ENCODE data around the gene GEMIN2.
"Not testable (repeated sequence)": the region's sequence is repeated elsewhere in the genome, so short reads cannot be mapped to it uniquely, and the experiment has no call there.

Gene GEMIN2, protein sequence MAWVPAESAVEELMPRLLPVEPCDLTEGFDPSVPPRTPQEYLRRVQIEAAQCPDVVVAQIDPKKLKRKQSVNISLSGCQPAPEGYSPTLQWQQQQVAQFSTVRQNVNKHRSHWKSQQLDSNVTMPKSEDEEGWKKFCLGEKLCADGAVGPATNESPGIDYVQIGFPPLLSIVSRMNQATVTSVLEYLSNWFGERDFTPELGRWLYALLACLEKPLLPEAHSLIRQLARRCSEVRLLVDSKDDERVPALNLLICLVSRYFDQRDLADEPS

DNA sequence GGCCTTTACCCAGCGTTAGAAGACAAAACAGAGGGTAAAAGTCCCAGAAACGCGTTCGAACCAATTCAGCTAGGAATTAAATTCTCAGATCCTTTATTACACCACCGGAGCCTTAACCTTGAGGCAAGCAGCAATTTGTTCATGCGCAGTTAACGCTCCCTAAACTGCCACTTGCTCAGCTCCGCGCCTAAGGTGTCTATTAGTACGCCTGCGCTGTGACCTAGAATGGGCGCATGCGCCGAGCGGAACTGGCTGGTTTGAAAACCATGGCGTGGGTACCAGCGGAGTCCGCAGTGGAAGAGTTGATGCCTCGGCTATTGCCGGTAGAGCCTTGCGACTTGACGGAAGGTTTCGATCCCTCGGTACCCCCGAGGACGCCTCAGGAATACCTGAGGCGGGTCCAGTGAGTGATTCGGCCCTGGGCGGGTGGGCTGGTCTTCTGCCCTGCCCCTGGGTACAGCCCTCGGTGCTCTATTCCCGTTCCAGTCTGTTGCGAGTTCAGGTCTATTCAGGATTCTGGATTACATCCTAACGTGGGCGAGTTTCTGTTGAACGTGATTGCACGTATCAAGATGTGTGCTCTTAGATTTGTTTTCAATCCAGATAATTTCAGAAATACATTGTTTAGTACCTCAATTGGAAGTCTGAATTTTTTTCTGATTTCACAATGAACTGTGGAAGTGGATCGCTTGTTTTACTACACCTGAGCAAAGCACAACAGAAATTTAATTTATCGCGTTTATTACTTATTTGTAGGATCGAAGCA, at the start of gene GEMIN2:
GEMIN2 (plus strand) TSS at position 251 of the 766 bp plus-strand sequence; CDS start at position 267, 16 bp downstream.
- peak; percentile 94 for DNase-seq (ENCODE audit: low spot score)

DNA sequence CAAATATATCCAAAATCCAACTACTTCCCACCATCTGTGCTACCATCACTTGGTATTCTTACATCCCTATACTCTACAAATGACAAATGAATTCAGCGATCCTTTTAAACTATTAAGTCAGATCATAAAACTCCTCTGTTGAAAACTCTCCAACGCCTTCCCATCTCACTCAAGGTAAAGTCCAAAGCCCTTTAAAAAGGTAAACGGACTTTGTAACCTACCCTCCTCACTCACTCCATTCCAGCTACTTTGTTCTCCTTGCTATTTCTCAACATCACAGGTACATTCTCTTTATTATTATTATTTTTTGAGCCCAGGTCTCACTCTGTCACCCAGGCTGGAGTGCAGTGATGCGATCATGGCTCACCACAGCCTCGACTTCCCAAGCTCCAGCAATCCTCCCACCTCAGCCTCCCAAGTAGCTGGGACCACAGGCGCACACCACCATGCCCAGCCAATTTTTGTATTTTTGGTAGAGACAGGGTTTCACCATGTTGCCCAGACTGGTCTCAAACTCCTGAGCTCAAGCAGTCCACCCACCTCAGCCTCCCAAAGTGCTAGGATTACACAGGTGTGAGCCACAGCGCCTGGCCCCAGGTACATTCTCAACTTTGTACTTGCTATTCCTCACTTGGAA, 44.8 kb upstream of the GEMIN2 start:
- not testable (repeated sequence) for DNase-seq (ENCODE audit: low spot score)

DNA sequence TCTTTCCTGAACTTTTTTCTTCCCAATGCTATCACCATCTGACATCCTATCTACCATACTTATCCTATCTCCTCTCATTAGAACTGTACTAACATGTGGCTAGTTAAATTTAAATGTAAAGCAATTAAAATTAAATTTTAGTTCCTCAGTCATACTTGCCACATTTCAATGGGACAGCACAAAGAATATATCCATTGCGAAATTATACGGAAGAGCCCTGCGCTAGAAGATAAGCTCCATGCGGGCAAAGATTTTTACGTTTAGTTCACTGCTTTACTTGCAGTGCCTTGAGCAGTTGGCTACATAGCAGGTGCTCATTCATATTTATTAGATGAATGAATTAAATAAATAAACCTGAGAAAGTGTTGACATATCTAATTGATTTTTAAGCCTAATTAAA, 44.2 kb upstream of the GEMIN2 start:
- no peak for DNase-seq (ENCODE audit: low spot score)

DNA sequence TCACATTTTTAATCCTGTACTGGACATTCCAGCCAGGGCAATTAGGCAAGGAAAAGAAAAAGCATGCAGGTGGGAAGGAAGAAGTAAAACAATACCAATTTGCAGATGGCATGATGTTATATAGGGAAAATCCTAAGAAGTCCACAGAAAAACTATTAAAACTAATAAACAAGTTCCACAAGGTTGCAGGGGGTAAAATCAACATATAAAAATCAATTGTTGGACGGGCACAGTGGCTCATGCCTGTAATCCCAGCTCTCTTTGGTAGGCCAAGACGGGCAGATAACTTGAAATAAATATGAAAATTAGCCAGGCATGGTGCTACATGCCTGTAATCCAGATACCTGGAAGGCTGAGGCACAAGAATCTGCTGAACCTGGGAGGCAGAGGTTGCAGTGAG, 43.0 kb upstream of the GEMIN2 start:
- no peak for DNase-seq (ENCODE audit: low spot score)

DNA sequence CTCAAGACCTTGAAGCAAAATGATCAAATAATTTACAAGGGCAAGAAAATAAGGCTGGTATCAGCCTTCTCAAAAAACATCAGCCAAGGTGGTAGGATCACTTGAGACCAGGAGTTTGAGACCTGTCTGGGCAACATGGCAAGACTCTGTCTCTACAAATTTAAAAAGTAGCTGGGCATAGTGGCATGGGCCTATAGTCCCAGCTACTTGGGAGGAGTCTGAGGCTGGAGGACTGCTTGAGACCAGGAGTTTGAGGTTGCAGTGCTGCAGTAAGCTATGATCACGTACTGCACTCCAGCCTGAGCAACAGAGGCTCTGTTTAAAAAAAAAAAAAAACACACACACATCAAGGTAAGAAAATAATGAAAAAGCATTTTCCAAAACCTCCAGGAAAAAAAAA, 33.2 kb upstream of the GEMIN2 start:
- no peak for DNase-seq (ENCODE audit: low spot score)

DNA sequence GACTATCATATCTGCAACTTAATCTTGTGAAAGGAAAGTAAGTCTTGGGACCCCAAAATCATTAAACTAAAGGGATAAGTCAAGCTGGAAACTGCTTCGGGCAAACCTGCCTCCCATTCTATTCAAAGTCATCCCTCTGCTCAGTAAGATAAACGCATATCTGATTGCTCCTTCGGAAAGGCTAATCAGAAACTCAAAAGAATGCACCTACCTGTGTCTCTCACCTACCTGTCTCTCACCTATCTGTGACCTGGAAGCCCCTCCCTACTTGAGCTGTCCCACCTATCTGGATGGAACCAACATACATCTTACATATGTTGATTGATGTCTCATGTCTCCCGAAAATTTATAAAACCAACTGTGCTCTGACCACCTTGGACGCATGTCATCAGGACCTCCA, 31.0 kb upstream of the GEMIN2 start:
- no peak for DNase-seq (ENCODE audit: low spot score)

DNA sequence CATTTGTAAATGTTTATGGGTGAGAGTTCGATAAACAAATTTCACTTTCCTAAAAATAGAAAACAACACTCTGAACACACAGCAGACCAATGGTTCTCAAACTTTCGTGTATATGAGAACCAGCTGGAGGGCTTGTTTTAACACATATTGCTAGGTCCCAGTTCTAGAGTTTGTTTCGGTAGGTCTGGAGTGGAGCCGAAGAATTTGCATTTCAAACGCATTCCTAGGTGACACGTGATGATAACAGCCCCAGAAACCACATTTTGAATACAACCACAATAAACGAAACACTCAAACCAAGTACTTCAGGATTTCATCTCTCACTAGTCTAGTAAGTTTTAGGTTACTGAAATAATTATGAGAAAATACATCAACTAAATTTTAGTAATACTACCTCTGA, 28.2 kb upstream of the GEMIN2 start:
- DNase-seq (ENCODE audit: low spot score) = no peak

DNA sequence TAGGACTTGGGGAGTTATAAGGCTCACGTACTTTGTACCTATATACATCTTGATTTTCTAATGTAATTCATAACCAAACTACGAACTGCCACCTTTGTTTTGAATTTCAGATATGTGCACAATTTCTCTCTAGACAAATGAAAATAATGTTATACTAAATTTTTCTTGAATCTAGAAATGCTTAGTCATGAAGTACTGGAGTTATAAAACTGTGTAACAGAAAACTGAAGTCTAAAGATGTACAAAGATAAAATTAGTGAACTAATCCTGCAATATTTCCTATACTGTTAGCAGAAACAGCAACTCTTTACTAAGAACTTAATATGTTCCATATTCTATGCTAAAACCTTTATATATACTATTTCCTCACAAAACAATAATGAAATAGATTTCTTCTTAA, 26.6 kb upstream of the GEMIN2 start:
- no peak for DNase-seq (ENCODE audit: low spot score)

DNA sequence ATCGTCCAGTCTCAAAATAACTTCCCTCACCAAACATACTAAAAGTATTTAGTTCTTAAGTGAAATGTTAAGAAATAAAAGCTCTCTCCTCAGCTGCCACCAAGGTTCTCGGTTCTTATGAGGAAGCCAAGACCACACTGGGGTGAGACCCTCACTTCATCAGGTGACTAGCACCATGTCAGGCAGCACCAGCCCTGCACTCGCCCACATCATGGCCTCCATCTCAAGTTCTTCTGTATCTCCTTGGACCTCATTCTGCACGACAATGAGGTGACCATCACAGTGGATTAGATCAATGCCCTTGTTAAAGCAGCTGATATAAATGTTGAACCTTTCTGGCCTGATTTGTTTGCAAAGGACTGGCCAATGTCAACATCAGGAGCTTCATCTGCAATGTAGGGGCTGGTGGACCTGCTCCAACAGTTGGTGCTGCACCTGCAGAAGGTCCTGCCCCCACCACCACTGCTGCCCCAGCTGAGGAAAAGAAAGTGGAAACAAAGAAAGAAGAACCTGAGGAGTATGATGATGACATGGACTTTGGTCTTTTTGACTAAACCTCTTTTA, 23.5 kb upstream of the GEMIN2 start:
- DNase-seq (ENCODE audit: low spot score) = no peak

DNA sequence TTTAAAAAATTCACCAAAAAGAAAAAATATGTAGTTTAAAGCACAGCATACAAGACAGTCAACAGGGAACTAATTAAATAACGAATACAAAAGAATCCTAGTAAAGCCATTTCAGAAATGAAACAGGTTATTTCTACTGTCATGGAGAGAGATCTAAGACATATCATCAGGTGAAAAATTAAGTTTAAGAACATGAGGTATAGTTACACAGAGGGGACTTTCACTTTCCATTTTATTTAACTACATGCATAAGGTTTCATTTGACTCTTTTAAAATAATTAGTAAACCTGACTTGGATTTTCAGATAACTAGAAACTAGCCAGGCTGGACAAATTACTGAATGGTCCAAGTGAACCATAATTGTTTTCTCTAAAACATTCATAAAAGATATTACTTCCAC, 22.4 kb upstream of the GEMIN2 start:
- DNase-seq (ENCODE audit: low spot score) = no peak

DNA sequence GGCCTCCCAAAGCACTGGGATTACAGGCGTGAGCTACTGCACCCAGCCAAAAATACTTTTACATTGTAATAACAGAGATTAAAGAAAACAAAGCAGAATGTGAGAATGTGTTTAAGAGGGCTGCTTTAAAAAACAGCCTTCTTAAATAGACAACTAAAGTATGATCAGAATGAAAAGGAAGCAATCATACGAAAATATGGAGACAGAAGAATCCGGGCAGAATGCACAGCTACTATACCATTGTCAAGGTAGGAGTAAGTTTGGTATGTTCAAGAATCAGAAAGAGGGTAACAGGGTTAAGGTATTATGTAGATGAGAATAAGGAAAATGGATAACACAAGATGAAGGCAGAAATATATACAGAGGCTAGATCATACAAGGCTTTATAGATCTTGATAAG, 19.6 kb upstream of the GEMIN2 start:
- no peak for DNase-seq (ENCODE audit: low spot score)

DNA sequence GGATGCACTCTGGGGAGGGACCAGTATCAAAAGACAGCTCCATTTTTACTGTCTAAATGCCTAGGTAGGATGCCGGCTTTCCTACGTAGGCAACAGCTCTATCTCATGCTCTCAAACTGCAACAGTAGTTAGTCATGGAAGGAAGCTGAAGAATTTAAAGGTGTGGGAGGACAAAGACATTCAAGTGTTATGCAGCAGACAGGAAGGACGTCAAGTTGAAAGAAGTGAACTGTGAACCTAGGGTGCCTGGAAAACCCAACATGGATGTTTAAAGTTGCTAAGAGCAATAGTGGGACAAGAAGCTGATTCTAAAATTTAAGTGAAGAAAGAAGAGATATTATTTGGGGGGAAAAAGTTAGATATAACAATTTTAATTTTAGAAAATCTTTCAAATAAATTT, 17.0 kb upstream of the GEMIN2 start:
- DNase-seq (ENCODE audit: low spot score) = no peak

DNA sequence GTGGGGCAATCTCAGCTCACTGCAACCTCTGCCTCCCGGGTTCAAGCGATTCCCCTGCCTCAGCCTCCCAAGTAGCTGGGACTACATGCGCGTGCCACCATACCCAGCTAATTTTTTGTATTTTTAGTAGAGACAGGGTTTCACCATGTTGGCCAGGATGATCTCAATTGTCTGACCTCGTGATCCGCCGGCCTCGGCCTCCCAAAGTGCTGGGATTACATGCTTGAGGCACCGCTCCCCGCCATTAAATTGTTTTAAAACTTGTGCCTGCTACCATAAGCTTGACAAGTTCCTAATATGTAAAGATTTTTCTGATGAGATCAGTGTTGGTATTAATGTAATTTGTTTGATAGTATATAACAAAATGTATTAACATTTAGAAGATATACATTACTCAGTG, 14.9 kb upstream of the GEMIN2 start:
- DNase-seq (ENCODE audit: low spot score) = not testable (repeated sequence)

DNA sequence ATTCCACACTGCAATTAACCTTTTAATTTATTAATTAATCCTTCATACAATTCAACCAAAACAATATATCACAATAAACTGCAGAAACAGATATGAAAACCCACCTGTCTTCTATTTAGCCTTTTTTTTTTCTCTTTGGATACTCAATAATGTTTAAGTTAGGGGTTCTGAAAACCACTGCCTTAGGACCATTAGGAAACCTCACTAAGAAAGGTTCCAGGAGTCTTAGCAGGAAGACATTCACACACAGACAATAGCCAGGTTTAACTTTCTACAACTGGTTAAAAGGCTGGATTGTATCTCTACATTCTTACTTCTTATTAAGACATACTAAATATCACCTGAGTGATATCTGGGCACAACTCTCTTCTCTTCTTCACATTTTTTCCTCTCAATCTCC, 14.4 kb upstream of the GEMIN2 start:
- no peak for DNase-seq (ENCODE audit: low spot score)

DNA sequence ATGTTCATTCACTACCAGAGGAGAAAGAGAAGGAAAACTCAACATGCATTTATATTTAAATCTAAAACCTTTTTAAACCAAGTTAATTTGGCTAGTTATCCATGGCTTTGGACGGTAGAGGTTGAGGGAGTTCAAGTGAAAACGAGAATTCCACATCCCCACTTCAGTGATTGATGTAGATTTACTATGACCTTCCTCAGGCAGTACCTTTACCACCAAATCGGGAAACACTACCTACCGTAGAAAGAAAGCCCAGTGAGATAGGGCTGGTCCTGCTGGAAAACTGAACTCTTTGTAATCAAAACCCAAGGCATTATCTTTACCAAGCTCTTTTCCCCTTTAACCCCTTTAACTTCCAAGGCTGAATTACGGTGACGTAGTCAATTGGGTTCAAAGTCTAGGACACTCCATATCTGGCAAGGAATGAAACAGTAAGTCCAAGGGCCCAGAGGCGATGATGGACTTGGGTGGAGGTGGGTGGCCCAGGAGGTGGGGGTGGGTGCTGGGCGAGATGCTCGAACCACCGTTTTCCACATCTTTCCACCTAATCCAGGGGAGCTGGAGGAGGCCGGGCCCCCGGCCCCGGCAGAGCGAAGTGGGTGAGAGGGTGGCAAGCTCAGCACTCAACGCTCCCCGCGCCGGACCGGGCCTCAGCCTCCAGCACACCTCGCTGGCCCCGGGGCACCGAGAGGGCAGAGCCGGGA, 11.7 kb upstream of the GEMIN2 start:
- peak; percentile 35 for DNase-seq (ENCODE audit: low spot score)

DNA sequence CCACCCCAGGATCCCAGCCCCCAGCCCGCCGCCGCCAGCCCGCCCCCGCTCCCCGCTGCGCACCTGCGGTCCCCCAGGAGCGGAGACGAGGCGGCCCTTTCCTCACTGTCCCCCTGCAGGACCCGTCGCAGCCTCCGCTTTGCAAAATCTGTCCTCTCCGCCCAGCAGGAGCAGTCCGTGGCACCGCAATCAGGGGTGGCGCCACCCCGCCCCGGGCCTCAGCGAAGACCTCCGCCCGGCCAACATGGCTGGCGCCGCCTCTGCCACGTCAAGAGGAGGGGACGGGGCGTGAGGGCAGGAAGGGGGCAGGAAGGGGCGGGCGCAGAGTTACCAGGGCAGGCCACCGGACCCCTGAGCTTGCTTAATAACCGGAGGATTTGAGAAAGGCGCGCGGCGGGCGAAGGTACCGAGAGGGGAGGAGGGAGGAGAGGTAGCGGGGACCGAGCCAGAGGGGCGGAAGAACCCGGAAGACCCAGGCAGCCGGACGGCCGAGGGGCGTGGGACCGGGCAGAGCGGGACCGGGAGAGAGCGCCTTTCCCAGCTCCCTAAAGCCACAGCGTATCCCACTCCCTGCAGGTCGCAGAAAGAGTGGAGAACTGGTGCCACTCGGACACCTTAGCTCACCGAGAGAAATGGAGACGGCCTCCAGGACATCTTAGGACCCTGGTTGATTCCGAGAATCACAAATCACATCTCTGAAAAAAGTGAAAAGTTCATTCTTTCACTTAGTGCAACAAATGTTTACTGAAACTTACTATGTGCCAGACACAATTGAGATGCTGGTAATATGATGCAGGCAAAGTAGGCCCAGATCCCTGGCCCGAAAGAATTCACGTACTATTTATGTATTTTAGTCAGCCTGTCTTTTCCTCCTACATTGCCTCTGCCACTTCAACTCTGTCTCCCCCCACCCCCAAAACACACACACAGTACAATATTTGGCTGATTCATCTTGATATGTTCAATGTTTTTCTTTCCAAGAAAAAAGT, 10.9 kb upstream of the GEMIN2 start, which contains the start of gene SEC23A:
SEC23A (minus strand) TSS at position 267 of the 989 bp plus-strand sequence. CDS start 7,117 bp downstream, outside the sequence.
- DNase-seq (ENCODE audit: low spot score) = peak; percentile 83

DNA sequence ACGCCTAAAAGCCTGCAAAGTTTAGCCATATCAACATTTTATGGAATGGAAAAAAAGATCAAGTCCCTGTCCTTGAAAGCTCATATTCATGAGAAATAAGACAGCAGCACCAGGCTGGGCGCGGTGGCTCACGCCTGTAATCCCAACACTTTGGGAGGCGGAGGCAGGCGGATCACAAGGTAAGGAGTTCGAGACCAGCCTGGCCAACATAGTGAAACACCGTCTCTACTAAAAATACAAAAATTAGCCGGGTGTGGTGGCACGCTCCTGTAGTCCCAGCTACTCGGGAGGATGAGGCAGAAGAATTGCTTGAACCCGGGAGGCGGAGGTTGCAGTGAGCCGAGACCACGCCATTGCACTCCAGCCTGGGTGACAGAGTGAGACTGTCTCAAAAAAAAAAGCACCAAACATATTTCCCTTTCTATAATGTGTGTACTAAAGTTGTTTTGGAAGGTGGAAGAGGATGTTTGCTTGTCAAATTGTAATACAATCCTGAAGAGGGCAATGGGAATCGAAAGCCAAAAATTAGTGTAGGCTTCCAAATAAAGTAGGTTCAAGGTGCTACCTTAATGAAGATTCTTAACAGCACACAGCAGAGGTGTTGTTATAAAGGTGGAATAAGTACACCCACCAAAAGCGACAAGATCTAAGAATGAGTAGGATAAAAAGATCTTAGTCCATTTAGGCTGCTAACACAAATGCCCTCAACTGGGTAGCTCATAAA, 9.9 kb upstream of the GEMIN2 start:
- DNase-seq (ENCODE audit: low spot score) = not testable (repeated sequence)

DNA sequence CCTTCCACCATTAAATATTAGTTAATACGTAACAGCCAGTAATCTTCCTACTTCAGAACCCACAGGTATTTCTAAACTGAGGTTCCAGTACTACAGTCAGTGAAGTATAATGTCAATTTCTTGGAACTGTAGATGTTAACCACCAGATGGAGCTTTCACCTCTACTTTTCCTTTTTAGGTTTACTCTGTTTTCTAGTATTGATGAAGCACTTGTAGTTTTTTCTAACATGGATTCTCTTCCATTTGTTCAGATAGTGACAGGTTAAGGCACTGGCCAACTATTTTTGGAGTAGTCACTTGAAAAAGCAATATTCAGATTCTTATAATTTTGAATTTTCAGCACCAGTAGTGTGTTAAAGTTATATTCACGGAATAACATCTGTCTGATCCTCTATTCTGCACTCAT, 6.5 kb upstream of the GEMIN2 start:
- no peak for DNase-seq (ENCODE audit: low spot score)

DNA sequence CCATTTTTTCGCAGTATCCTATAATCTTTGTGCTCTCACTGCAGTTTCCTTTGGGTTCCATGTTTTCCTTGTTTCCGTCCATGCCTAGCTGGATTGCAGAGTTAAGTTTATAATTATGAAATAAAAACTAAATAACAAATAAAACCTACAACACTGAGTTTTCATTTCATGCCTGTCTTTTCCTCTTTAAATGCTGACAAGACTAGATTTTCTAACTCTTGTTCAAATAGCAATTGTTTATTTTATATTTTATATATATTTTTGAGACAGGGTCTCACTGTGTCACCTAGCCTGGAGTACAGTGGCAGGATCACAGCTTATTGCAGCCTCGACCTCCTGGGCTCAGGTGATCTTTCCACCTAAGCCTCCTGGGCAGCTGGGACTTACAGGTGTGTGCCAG, 5.3 kb upstream of the GEMIN2 start:
- DNase-seq (ENCODE audit: low spot score) = no peak
